T-helper 2 cell treated with Interferon-gamma antibody and Interleukin-4, amounts not matched to agents 5 μg/mL and 100 μg/mL, for 36 hours (primary cell): Measurements from ENCODE around the gene FRYL.
"Not testable (repeated sequence)": the region's sequence is repeated elsewhere in the genome, so short reads cannot be mapped to it uniquely, and the experiment has no call there.

ENCODE experiments used
- DNase-seq: peaks from one replicate; pipeline ENCODE4 v3.0.0; 2021; ENCODE audit warnings: low spot score
- H3K27ac Mint-ChIP-seq: one replicate; pipeline ENCODE4 v1.8.0; 2021; ENCODE audit warnings: mild to moderate bottlenecking, mixed read lengths
- H3K27me3 Mint-ChIP-seq: one replicate; pipeline ENCODE4 v1.8.0; 2021; ENCODE audit warnings: low read depth, mixed read lengths
- H3K36me3 Mint-ChIP-seq: one replicate; pipeline ENCODE4 v1.8.0; 2021; ENCODE audit warnings: low read depth, mixed read lengths
- H3K4me1 Mint-ChIP-seq: one replicate; pipeline ENCODE4 v1.8.0; 2021; ENCODE audit warnings: low read depth, mixed read lengths
- H3K4me3 Mint-ChIP-seq: one replicate; pipeline ENCODE4 v1.8.0; 2022; ENCODE audit warnings: mild to moderate bottlenecking, moderate library complexity, mixed read lengths
- H3K9me3 Mint-ChIP-seq: one replicate; pipeline ENCODE4 v1.8.0; 2021; ENCODE audit warnings: mixed read lengths

The FRYL gene

GRCh38 chr4:48777739-48778138, 2.3 kb downstream of the FRYL start:
- DNase-seq: no peak
- Mint-ChIP-seq H3K9me3 (no peaks in the 10 kb centered on the region), H3K27ac (no peak overlapping the region), H3K27me3 (no peaks in the 10 kb centered on the region), H3K4me1 (peaks cover 52% of the 10 kb centered on the region), H3K4me3 (peak overlapping the region; percentile 90), H3K36me3 (peaks cover 10% of the 10 kb centered on the region)

- Mint-ChIP-seq H3K4me1 (peaks cover 54% of the 10 kb centered on the region), H3K4me3 (no peak overlapping the region), H3K27ac (no peak overlapping the region), H3K36me3 (peaks cover 17% of the 10 kb centered on the region), H3K9me3 (no peaks in the 10 kb centered on the region), H3K27me3 (no peaks in the 10 kb centered on the region)
- no peak for DNase-seq
These were observed 5.0 kb downstream of the FRYL start for GRCh38 chr4:48774760-48775710.

- Mint-ChIP-seq H3K4me1 (peaks cover 51% of the 10 kb centered on the region), H3K27me3 (no peaks in the 10 kb centered on the region), H3K4me3 (no peak overlapping the region), H3K36me3 (peaks cover 24% of the 10 kb centered on the region), H3K9me3 (no peaks in the 10 kb centered on the region), H3K27ac (no peak overlapping the region)
- no peak for DNase-seq
These were observed 7.5 kb downstream of the FRYL start for GRCh38 chr4:48772556-48772955.

GRCh38 chr4:48767055-48767929, 12.8 kb downstream of the FRYL start:
- peaks cover 28% of the 10 kb centered on the region for H3K36me3 Mint-ChIP-seq
- H3K4me1 Mint-ChIP-seq: peaks cover 29% of the 10 kb centered on the region
- no peak for DNase-seq
- H3K9me3 Mint-ChIP-seq: peaks cover 6% of the 10 kb centered on the region
- no peak overlapping the region for H3K4me3 Mint-ChIP-seq
- H3K27me3 Mint-ChIP-seq: no peaks in the 10 kb centered on the region
- H3K27ac Mint-ChIP-seq: no peak overlapping the region

- Mint-ChIP-seq H3K27me3 (no peaks in the 10 kb centered on the region), H3K9me3 (peaks cover 6% of the 10 kb centered on the region), H3K4me1 (peaks cover 25% of the 10 kb centered on the region), H3K36me3 (peaks cover 25% of the 10 kb centered on the region), H3K27ac (no peak overlapping the region), H3K4me3 (no peak overlapping the region)
- DNase-seq: no peak
These were observed 13.8 kb downstream of the FRYL start for GRCh38 chr4:48766131-48766792.

- Mint-ChIP-seq H3K9me3 (peaks cover 10% of the 10 kb centered on the region), H3K4me3 (no peak overlapping the region), H3K36me3 (peaks cover 24% of the 10 kb centered on the region), H3K4me1 (peaks cover 12% of the 10 kb centered on the region), H3K27me3 (no peaks in the 10 kb centered on the region), H3K27ac (no peak overlapping the region)
- no peak for DNase-seq
These were observed 17.7 kb downstream of the FRYL start for GRCh38 chr4:48762408-48762807.

- Mint-ChIP-seq H3K27me3 (no peaks in the 10 kb centered on the region), H3K36me3 (peaks cover 23% of the 10 kb centered on the region), H3K4me1 (peaks cover 8% of the 10 kb centered on the region), H3K4me3 (no peak overlapping the region), H3K27ac (no peak overlapping the region), H3K9me3 (peaks cover 8% of the 10 kb centered on the region)
- DNase-seq: no peak
These were observed 18.8 kb downstream of the FRYL start for GRCh38 chr4:48761286-48761685.

- H3K27ac Mint-ChIP-seq, H3K27me3 Mint-ChIP-seq, H3K4me3 Mint-ChIP-seq, DNase-seq, H3K4me1 Mint-ChIP-seq, H3K9me3 Mint-ChIP-seq: not testable (repeated sequence)
- H3K36me3 Mint-ChIP-seq: peaks cover 28% of the 10 kb centered on the region
These were observed 21.4 kb downstream of the FRYL start for GRCh38 chr4:48758703-48759102.

GRCh38 chr4:48756689-48757220, 23.3 kb downstream of the FRYL start:
- Mint-ChIP-seq H3K27ac (no peak overlapping the region), H3K9me3 (peaks cover 8% of the 10 kb centered on the region), H3K27me3 (no peaks in the 10 kb centered on the region), H3K36me3 (peaks cover 26% of the 10 kb centered on the region), H3K4me1 (peaks cover 17% of the 10 kb centered on the region), H3K4me3 (no peak overlapping the region)
- no peak for DNase-seq

GRCh38 chr4:48755281-48755680, 24.8 kb downstream of the FRYL start:
- no peak overlapping the region for H3K4me3 Mint-ChIP-seq
- H3K27ac Mint-ChIP-seq: no peak overlapping the region
- DNase-seq: no peak
- H3K36me3 Mint-ChIP-seq: peaks cover 33% of the 10 kb centered on the region
- peaks cover 8% of the 10 kb centered on the region for H3K9me3 Mint-ChIP-seq
- no peaks in the 10 kb centered on the region for H3K27me3 Mint-ChIP-seq
- H3K4me1 Mint-ChIP-seq: peaks cover 26% of the 10 kb centered on the region

GRCh38 chr4:48753159-48753558, 26.9 kb downstream of the FRYL start:
- DNase-seq: no peak
- H3K36me3 Mint-ChIP-seq: peaks cover 23% of the 10 kb centered on the region
- no peak overlapping the region for H3K27ac Mint-ChIP-seq
- H3K9me3 Mint-ChIP-seq: peaks cover 4% of the 10 kb centered on the region
- H3K4me3 Mint-ChIP-seq: no peak overlapping the region
- H3K27me3 Mint-ChIP-seq: no peaks in the 10 kb centered on the region
- H3K4me1 Mint-ChIP-seq: peaks cover 33% of the 10 kb centered on the region

GRCh38 chr4:48752726-48753125, 27.4 kb downstream of the FRYL start:
- Mint-ChIP-seq H3K27me3 (no peaks in the 10 kb centered on the region), H3K4me1 (peaks cover 33% of the 10 kb centered on the region), H3K9me3 (peaks cover 4% of the 10 kb centered on the region), H3K36me3 (peaks cover 23% of the 10 kb centered on the region), H3K4me3 (no peak overlapping the region), H3K27ac (no peak overlapping the region)
- DNase-seq: no peak

- no peak overlapping the region for H3K27ac Mint-ChIP-seq
- H3K4me1 Mint-ChIP-seq: peaks cover 33% of the 10 kb centered on the region
These were observed 27.8 kb downstream of the FRYL start for GRCh38 chr4:48752246-48752645.

More at GRCh38 chr4:48752246-48752645, 27.8 kb downstream of the FRYL start:
- Mint-ChIP-seq H3K9me3 (peaks cover 4% of the 10 kb centered on the region), H3K27me3 (no peaks in the 10 kb centered on the region), H3K4me3 (no peak overlapping the region), H3K36me3 (peaks cover 23% of the 10 kb centered on the region)
- no peak for DNase-seq
